HEK293 (cell line): ENCODE measurements around the gene ELOVL1.

Experiments used
- ZNF184 ChIP-seq: fragments of 450-650 bp; IDR thresholded peaks from 2 replicates; pipeline ENCODE4 v1.5.1; 2018; ENCODE audit warnings: missing biosample characterization, mild to moderate bottlenecking, missing genetic modification characterization
- ZNF560 ChIP-seq: fragments of 450-650 bp; formaldehyde crosslinking; IDR thresholded peaks from 2 replicates; pipeline ENCODE4 v1.5.1; 2017; ENCODE audit warnings: missing biosample characterization, missing genetic modification characterization, borderline replicate concordance

DNA sequence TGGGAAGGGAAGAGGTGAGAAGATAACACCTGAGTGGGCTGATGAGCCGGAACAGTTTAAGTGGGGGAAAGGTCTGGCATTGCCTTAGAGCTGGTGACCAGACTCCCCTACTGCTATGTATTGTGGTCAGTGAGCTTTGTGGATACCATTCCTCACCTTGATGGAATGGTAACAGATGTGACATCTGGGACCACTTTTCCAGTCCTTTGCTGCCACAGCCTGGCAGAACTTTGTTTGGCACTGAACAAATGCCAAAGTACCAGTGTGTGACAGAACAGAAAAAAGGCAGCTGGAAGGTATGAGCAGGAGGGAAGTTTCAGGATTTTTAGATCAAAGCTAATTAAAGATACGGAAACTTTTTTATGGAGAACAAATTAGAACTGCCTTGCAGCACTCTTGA, 15.6 kb upstream of the ELOVL1 start:
- TF ChIP-seq ZNF184 (tag by site-specific recombination) (no peak), ZNF560 (tag by site-specific recombination) (no peak)
